Esophagus muscularis mucosa (tissue), 4 donors: ENCODE data around the gene GCNT4. TPM values are rescaled to one million over a fixed set of nuclear protein-coding genes. Genes with fewer than 3 reads are reported as not detected.

Experiments
- DNase-seq: peaks from one replicate; pipeline ENCODE4 v3.0.0-alpha.2; 2017; ENCODE audit errors: extremely low spot score
- H3K27ac ChIP-seq, 4 donors: fragments of 200-600 bp; sonication (generic); replicated peaks in 1 of 4; 1 replicate in 3 of 4; 2 replicates in 1 of 4; pipeline ENCODE4 v1.5.1; 2016 to 2019; ENCODE audit warnings: mild to moderate bottlenecking in 1 of 4
- H3K27me3 ChIP-seq, 4 donors: fragments of 200-600 bp; sonication (generic); one replicate each; pipeline versions ENCODE4 v1.5.1 to v1.6.0; 2016 to 2019
- H3K36me3 ChIP-seq, 4 donors: fragments of 200-600 bp; sonication (generic); one replicate each; pipeline ENCODE4 v1.5.1; 2016 to 2019
- H3K4me1 ChIP-seq, 4 donors: fragments of 200-600 bp; sonication (generic); one replicate each; pipeline ENCODE4 v1.5.1; 2016 to 2019
- H3K4me3 ChIP-seq, 4 donors: fragments of 200-600 bp; sonication (generic); 1 replicate in 2 of 4; 2 replicates in 2 of 4; pipeline ENCODE4 v1.5.1; 2016 to 2019; ENCODE audit warnings: mild to moderate bottlenecking in 4 of 4, moderate library complexity in 1 of 4
- H3K9me3 ChIP-seq, 4 donors: fragments of 200-600 bp; sonication (generic); 1 replicate in 3 of 4; 2 replicates in 1 of 4; pipeline ENCODE4 v1.5.1; 2016 to 2019
- EP300 ChIP-seq: sonication (generic); formaldehyde crosslinking; IDR thresholded peaks from one replicate; pipeline ENCODE4 v1.6.1; 2017; ENCODE audit warnings: antibody characterized with exemption
- POLR2A ChIP-seq: fragments of 450-650 bp; IDR thresholded peaks from one replicate; pipeline ENCODE4 v1.6.1; 2017; ENCODE audit warnings: antibody characterized with exemption, moderate library complexity, mild to moderate bottlenecking, low read depth
- POLR2AphosphoS5 ChIP-seq, 2 donors: sonication (generic); formaldehyde crosslinking; IDR thresholded peaks; one replicate each; pipeline ENCODE4 v1.6.1; 2017; ENCODE audit warnings: antibody characterized with exemption in 2 of 2
- WGBS: methylation state at CpG from one replicate; pipeline ENCODE4 v1.1.5; 2018; 5-methylcytosine and 5-hydroxymethylcytosine counted together
- intact Hi-C: fragments of 100-400 bp; cut with DNase I; formaldehyde crosslinking; loops from one replicate; pipeline ENCODE4 v1.15.1; 2023
- small RNA-seq, 3 donors: library from RNA; depleted of rRNA; stranded (forward); fragments of <200 nt; gene quantifications; one replicate each; pipeline ENCODE3, GENCODE V24; 2016
- total RNA-seq, 4 donors: library from RNA; depleted of rRNA; stranded (reverse); fragments of >200 nt; gene quantifications; one replicate each; pipeline versions ENCODE4 v1.1.0 to v1.2.1, GENCODE V29; 2016
- TF ChIP-seq, protein P1 (sequence below), 3 experiments: fragments of 200-600 bp in 2 of 3; fragments of 450-650 bp in 1 of 3; sonication (generic) in 2 of 3; IDR thresholded peaks; one replicate each; pipeline ENCODE4 v1.5.1; 2017 to 2019; ENCODE audit warnings: antibody characterized with exemption in 3 of 3, mild to moderate bottlenecking in 2 of 3, moderate library complexity in 1 of 3

Gene GCNT4
- total RNA-seq, 4 donors from 2014 or later, result 3.6 to 7.8 (median 4.9) TPM

DNA sequence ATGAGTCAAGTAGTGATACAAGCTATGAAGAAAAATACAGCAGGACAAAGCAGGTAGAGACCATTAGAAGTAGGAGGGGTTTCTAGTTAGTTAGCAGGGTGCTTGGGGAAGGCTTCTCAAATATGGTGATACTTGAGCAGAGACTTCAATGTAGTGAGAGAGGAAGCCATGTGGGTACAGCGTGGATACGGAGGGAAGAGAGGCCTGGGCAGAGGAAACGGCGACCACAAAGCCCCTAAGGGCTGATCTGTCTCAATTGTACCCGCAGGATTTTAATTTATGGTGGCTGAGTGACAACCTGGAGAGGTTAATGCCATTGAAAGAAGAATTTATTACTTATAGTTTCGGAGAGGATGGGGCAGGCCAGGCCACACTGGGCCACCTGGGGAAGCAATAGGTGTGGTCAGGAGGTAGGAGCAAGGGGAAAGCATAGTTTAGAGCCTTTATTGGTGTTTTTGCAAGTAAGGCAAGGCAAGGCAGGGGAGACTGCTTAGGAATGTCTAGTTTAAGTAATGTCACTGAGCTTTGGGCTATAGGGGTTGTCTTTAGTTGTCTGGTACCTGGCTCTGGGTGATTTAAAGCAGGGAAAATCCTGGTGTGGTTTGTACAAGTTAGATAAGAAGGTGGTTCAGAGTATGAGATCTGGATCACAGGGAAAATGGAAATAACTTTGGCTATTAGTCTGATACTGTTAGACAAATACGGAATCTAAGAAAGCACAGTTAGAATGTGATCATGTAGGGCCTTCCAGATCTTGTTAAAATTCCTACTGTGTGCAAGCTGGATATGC lies 42.6 kb downstream of the GCNT4 start:
- Histone ChIP-seq H3K27me3 (no peaks in the 10 kb centered on the region), H3K27ac (no peak overlapping the region), H3K4me3 (no peak overlapping the region), H3K4me1 (no peaks in the 10 kb centered on the region), H3K36me3 (no peaks in the 10 kb centered on the region), H3K9me3 (peaks cover 0 to 11% (median 10%) of the 10 kb centered on the region in 4 donors)
- peak; percentile 47 for DNase-seq
- TF ChIP-seq, protein P1, sequence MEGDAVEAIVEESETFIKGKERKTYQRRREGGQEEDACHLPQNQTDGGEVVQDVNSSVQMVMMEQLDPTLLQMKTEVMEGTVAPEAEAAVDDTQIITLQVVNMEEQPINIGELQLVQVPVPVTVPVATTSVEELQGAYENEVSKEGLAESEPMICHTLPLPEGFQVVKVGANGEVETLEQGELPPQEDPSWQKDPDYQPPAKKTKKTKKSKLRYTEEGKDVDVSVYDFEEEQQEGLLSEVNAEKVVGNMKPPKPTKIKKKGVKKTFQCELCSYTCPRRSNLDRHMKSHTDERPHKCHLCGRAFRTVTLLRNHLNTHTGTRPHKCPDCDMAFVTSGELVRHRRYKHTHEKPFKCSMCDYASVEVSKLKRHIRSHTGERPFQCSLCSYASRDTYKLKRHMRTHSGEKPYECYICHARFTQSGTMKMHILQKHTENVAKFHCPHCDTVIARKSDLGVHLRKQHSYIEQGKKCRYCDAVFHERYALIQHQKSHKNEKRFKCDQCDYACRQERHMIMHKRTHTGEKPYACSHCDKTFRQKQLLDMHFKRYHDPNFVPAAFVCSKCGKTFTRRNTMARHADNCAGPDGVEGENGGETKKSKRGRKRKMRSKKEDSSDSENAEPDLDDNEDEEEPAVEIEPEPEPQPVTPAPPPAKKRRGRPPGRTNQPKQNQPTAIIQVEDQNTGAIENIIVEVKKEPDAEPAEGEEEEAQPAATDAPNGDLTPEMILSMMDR (IDR thresholded peaks at IDR 0.05), result no peak
- TF ChIP-seq POLR2AphosphoS5 (IDR thresholded peaks at IDR 0.05) (no peak), POLR2A (no peak), EP300 (no peak)
- WGBS, result 74% methylated on average over 7 of the region's 7 CpGs
- intact Hi-C loops, result no loop called here

DNA sequence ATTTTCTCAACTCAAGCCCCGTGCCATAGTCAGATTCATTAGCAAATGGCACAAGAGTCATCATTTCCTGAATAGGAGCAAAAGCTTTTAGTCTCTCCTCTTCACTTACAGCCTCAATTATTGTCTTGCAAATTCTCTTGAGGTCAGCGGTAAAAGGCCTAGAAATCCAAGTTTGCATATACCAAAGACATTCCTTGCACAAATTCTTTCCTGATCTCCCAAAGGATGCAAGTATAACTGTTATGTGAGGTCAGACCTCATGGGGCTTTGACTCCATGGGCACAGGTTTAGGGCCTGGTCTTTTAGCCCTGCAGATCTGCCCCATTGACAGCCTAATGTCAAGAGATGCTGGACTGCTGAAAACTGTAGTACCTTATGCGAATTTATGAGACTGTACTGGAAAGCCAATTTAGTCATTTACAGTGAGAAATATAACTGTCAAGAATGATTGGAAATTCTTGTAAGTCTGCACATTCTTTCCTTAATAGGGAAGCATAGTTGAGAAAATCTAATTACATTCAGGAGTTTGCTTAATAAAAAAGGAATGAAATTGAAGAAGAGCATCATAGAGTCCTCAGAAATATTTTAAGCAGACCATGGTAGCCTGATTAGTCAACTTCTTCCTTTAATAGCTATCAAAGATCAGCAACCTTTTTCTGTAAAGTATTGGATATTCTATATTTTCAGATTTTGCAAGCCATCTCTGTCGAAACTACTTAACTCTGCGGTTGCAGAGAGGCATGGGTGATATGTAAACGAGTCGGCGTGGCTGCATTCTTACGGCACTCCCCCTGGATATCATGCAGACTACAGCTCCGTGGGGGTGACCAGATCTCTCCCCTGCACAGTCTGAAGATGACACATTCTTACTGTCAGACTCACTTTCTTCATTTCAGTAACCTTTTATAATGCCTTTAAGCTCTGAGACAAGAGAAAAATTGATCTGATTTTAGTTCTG lies 45.2 kb downstream of the GCNT4 start:
- H3K27ac ChIP-seq, result no peak overlapping the region
- intact Hi-C loops, result no loop called here
- DNase-seq, result peak; percentile 29
- no peak for TF ChIP-seq POLR2A
- TF ChIP-seq, protein P1 (IDR thresholded peaks at IDR 0.05), result no peak
- TF ChIP-seq EP300, result no peak
- no peak for TF ChIP-seq POLR2AphosphoS5 (IDR thresholded peaks at IDR 0.05)
- no peaks in the 10 kb centered on the region for H3K27me3 ChIP-seq
- peaks cover 0 to 11% (median 10%) of the 10 kb centered on the region in 4 donors for H3K9me3 ChIP-seq
- no peaks in the 10 kb centered on the region for H3K4me1 ChIP-seq
- no peaks in the 10 kb centered on the region for H3K36me3 ChIP-seq
- H3K4me3 ChIP-seq, result no peak overlapping the region
- 75% methylated on average over 10 of the region's 10 CpGs for WGBS

DNA sequence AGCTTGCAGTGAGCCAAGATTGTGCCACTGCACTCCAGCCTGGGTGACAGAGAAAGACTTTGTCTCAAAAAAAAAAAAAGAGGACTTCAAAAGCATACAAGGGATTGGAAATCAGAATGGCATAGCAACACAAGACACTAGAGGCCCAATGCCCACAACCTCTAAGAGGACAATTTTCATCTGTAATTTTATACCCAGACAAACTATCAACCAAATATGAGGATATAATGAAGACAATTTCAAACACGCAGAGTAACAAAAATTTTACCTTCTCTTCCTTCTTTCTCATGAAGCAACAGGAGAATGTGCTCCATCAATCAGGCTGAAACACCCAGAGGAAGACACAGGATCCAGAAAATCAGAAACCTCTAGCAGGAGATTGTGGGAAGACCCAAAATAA lies 46.8 kb downstream of the GCNT4 start:
- no peak overlapping the region for H3K27ac ChIP-seq
- intact Hi-C loops, result no loop called here
- peaks cover 0 to 11% (median 10%) of the 10 kb centered on the region in 4 donors for H3K9me3 ChIP-seq
- TF ChIP-seq POLR2A (no peak), POLR2AphosphoS5 (IDR thresholded peaks at IDR 0.05) (no peak), EP300 (no peak)
- TF ChIP-seq, protein P1 (IDR thresholded peaks at IDR 0.05), result no peak
- WGBS, result 88% methylated on average over 1 of the region's 1 CpG
- no peaks in the 10 kb centered on the region for H3K36me3 ChIP-seq
- H3K4me3 ChIP-seq, result no peak overlapping the region
- no peaks in the 10 kb centered on the region for H3K4me1 ChIP-seq
- no peaks in the 10 kb centered on the region for H3K27me3 ChIP-seq
- no peak for DNase-seq

Small RNAs within 50 kb of the gene (small RNA-seq; reads per million reads assigned to genes)
- gene AC093259.1, result 0 reads per million in 3 donors

Other genes with a start within 250 kb of the GCNT4 start
- 1 to 10 TPM in 3 of 4 donors, under 1 TPM in 1; 0.80 to 2.1 (median 1.3) TPM for gene FAM169A, start 186.2 kb downstream of the GCNT4 start, total RNA-seq
- under 1 TPM; under 0.01 to 0.11 (median 0.03) TPM for gene ANKRD31, start 184.3 kb upstream of the GCNT4 start, total RNA-seq